Smooth muscle cell of the umbilical artery (primary cell): ENCODE data around the gene FER1L5. TPM values are rescaled to one million over a fixed set of nuclear protein-coding genes. Genes with fewer than 3 reads are reported as not detected.

Experiments used
- total RNA-seq: library from RNA; depleted of rRNA; stranded (reverse); fragments of >200 nt; gene quantifications from 2 replicates; pipeline ENCODE4 v1.2.3, GENCODE V29; 2014

FER1L5 gene
- 0.32 and 0.59 TPM in 2 replicates for total RNA-seq

DNA sequence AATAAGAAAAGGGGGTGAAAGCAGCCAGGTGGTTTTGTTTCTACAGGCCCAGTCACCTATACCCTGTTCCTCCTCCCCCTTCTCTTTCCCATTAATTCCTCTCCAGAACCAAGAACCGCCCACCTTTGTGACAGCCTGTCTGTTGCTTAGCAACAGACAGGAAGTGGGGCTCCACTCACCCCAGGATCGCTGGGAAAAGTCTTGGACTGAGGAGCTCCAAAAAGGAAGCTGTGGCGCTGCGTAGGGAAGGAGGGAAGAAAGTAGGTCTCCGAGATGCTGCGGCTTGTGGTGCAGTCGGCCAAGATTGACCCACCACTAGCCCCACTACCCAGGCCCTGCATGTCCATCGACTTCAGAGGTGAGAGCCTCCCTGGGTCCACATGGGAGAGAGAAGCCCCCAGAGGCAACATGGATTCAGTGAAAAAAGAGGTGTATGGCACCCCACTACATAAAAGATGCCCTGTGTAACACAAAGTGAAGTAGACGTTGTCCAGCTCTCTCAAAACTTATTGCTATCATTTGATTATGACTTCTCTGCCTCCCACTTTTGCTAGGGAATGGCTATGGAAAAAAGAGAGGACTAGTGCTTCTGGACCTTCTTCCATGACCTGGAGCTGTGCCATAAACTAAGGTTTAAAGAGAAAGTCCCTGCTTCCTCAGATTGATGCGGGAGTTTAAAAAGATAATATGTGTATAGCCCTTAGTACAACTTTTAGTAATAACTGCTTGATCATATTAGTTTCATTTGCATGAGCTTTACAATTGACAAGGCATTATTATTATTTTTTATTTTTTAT is at the start of gene FER1L5:
Gene FER1L5 (plus strand): TSS at position 201 of the 797 bp plus-strand sequence. CDS start 73 bp downstream, at position 274.

DNA sequence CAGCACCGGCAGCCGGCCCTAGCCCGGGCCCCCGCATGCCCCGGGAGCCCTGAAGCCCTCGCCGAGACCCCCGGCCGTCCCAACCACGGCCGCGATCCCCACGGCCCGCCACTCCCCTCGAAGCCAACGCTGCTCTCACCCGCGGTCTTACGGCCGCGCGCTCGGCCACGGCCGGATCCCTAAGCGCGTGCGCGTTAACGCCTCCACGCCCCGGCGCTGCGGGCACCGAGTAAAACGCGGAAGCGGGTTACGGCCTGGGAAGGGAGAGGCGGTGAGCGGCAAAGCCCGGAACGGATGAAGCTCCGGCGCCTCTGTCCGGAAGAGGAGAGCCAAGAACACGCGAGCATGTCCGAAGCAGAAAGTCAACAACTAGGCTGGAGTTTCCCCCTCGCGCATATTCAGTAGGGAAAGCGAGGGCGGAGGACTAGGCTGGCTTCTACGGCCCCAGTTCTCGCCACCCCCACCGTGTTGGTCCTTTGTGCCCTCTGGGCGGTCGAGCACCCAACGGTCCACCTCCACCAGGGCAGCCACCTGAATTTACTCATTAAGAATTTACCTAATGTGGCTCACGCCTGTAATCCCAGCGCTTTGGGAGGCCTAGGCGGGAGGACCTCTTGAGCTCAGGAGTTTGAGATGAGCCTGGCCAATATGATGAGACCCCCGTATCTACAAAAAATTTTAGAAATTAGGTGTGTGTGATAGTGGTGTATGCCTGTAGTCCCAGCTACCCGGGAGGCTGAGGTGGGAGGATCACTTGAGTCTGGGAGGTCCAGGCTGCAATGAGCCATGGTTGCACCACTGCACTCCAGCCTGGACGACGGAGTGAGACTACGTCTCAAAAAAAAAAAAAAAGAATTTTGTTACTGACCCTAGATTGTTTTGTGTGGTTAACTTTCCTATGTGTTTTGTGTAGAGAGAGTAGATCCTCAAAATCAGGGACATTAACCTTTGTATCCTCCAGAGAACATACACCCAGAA is 4.1 kb upstream of the FER1L5 start, which contains the start of gene KANSL3:
Gene KANSL3 (minus strand): TSS at position 169 of the 978 bp plus-strand sequence. CDS start 1,177 bp downstream, outside the sequence.

DNA sequence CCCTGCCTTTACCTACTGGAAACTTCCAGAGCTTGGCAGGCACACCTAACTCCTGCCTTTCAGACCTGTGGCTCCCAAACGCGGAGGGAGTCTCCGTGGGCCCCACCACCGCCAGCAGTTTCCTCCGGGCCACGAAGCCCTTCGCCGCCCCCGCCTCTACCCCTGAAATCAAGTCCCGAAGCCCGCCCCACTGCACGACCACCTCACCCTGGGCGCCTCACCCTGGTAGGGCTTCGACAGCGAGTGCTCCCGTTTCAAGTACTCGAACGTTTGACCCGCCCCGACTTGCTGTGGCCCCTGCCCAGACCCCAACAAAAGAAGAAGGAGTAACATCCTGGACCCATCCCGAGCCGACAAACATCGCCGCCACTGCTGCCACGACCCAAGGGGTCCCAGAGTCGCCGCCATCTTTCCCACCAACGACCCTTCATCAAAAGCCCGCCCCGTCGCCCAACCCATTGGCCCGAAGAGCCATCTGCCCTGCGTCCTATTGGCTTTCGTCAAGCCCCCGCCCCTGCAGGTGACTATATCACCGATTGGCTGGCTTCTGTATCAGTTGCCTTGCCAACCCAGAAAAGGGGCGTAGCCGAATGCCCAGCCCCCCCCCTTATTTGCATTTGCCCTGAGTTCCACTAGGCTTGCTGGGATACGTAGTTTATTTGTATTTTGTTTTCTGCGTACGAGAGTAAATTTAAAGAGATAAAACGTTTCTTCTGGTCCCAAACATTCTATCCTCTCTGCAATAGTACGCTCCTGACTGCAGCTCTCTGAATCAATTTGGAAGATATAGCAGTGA is 97.3 kb downstream of the FER1L5 start, which contains the start of gene LMAN2L:
Gene LMAN2L (minus strand): TSS at position 432 of the 796 bp plus-strand sequence. CDS start 24 bp downstream, at position 408.

Other genes with a start within 250 kb of the FER1L5 start
- gene NEURL3, start 137.4 kb upstream of the FER1L5 start, total RNA-seq, result not detected in 2 replicates
- gene ARID5A, start 106.0 kb upstream of the FER1L5 start, total RNA-seq, result 3.0 and 4.4 TPM in 2 replicates
- 36.5 and 37.4 TPM in 2 replicates for gene KANSL3, start 4.5 kb upstream of the FER1L5 start, total RNA-seq
- gene LMAN2L, start 97.3 kb downstream of the FER1L5 start, total RNA-seq, result 37.8 and 45.1 TPM in 2 replicates
- 3.3 and 4.7 TPM in 2 replicates for gene CNNM4, start 118.1 kb downstream of the FER1L5 start, total RNA-seq
- 6.5 and 8.4 TPM in 2 replicates for gene CNNM3, start 173.5 kb downstream of the FER1L5 start, total RNA-seq
- 1.2 and 1.7 TPM in 2 replicates for gene ANKRD23, start 201.3 kb downstream of the FER1L5 start, total RNA-seq
- gene ANKRD39, start 215.3 kb downstream of the FER1L5 start, total RNA-seq, result 4.2 and 6.8 TPM in 2 replicates
- gene SEMA4C, start 227.3 kb downstream of the FER1L5 start, total RNA-seq, result 31.2 and 34.1 TPM in 2 replicates